GM21515 (cell line): Measurements from ENCODE around the gene ERGIC1.

Experiments
- ATAC-seq: cut with Tn5 transposase; IDR thresholded peaks from one replicate; pipeline ENCODE4 v1.9.1; 2021; ENCODE audit not compliant: unreplicated experiment

Gene ERGIC1

GRCh38 chr5:172897481-172898217 is 63.6 kb downstream of the ERGIC1 start:
- no peak for ATAC-seq

GRCh38 chr5:172898218-172898842 is 64.3 kb downstream of the ERGIC1 start:
- no peak for ATAC-seq

DNA sequence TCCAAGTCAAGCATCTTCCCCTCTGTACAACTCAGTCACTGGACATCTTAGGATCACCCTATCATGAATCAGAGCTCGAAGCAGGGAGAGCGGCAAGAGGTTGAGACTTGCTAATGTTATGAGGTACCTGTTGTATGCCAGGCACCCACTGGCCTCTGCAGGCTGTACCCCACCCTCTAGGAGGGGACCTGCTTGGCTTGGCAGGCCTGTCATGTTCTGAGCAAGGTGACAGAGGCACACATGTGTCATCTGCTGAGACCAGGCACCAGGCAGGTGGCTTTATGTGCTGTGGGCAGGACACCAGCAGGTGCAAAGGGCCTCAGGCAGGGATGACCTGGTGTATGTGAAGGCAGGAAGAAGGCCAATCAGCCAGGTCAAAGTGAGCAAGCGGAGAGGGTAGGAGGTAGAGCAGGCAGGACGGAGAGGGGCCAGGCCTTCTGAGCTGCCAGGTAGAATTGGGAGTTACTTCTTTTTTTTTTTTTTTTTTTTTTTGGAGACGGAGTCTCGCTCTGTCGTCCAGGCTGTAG is 64.9 kb downstream of the ERGIC1 start:
- ATAC-seq: no peak

DNA sequence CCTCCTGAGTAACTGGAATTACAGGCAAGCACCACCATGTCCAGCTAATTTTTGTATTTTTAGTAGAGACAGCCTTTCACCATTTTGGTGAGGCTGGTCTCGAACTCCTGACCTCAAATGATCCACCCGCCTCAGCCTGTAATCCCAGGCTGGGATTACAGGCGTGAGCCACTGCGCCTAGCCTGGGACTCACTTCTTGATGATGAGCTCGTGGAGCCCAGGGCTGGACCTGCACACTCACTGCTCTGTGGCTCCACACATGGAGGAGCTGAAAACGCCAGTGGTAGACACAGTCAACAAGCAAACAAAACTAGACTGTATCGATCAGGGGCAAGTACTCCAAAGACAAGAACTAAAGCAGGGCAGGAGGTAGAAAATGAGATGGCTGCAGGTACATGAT is 65.4 kb downstream of the ERGIC1 start:
- no peak for ATAC-seq

GRCh38 chr5:172901012-172901780 is 67.1 kb downstream of the ERGIC1 start:
- no peak for ATAC-seq

- ATAC-seq: no peak
Measured at GRCh38 chr5:172901788-172902496, 67.9 kb downstream of the ERGIC1 start.

DNA sequence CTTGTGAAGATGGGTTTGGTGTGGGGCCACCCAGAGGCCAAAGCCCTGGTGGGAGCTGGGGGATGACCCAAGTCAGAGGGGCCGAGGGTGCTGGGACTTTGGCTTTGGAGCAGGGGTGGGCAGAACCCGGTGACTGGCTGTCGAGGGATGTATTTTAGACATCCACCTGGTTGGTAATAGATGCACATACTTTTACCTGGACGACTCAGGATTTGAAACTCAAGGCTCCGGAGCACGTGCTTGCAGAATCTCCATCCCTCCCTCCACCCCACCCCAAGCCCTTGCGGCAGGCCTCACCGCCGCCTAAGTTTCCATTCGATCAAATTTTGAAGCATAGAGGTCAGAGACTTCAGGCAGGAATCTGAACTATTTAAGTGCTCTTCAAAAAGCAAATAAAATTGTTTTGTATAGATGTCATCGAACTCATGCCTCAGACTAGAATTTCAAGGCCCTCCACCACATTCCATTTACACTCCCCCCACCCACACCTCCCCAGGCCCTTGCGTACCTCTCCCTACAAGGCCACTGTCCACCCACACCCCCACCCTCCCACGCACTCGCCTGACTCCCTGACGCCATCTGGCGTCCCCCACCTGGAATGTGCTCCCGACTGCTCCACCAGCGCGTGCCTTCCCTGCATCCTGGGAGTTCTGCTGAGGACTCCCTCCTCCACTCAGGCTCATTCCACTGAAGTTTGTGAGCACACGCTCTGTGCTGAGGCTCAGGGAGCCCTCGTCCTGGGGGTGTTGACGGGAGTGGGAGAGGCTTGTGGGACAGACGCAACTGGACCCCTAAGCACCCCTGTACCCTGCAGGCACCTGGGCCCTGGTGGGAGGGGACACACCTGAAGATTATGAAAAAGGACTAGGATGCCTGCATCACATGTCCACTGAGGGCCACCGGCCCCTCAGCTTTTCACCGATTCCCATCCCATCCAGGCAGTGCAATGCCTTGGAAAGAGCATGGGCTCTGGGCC is 68.7 kb downstream of the ERGIC1 start:
- no peak for ATAC-seq

GRCh38 chr5:172903790-172904189 is 69.7 kb downstream of the ERGIC1 start:
- no peak for ATAC-seq

GRCh38 chr5:172904312-172904642 is 70.2 kb downstream of the ERGIC1 start:
- ATAC-seq: no peak

DNA sequence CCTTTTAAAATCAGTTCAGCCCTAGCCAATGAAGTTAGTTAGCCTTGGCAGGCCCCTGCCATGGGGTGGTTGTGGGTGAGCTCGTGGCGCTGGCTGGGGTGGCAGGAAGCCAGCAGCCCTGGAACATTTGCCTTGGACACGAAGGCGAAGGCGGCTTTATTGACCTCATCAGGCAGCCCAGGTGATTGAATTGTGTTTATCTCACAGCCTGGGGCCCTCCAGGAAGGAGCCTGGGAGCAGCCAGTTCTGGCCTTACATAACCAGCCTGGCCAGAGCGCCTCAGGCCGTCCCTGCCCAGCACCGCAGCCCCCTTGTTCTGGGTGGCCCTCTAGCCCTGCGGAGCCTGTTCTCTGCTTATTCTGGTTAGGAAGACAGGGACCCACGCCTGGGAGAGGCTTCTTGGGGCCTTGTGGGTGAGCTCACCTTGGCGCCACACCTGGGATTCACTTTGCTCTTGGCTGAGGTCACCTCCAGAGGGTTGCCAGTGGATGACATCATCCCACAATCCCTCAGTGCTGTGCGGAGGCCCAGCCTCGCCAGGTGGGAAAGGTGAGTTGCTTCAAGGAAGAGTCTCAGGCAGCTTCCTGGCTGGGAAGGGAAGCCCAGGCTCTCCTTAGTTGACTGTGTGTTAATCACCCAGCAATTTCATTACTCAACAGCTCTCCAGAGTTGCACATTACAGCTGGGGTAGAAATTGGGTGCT is 70.7 kb downstream of the ERGIC1 start:
- ATAC-seq: no peak

DNA sequence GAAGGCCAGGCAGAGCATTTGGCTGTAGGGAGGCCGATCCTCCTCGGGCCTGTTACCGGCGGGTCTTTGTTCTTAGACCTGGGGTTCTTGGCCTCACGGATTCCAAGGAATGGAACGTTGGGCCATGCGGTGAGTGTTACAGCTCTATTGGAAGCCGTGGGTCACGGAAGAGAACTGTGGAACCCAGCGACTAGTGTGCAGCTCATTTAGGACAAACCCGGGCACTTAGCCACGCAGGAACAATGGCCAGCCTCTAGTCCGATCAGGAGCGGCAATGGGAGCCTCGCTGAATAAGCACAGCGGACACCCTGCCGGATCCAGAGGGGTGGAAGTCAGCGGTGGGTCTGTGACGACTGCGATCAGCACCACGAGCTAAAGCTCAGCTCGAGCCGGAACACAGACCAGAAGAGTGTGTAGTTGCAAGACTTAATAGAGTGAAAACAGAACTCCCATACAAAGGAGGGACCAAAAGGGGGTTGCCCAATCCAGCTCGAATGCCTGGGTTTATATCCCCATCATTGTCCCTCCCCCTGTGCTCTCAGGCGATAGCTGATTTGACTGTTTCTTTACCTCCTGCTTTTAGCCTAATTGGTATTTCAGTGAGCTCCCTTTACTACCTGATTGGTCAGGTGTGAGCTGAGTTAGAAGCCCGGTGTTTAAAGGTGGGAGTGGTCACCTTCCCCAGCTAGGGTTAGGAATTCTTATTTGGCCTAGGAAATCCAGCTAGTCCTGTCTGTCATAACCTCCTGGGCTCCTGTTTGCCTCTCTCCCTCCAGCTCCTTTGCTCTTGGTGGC is 71.5 kb downstream of the ERGIC1 start:
- no peak for ATAC-seq

- no peak for ATAC-seq
Measured at GRCh38 chr5:172906436-172906835, 72.4 kb downstream of the ERGIC1 start.

- ATAC-seq: no peak
Measured at GRCh38 chr5:172906888-172907287, 72.8 kb downstream of the ERGIC1 start.

DNA sequence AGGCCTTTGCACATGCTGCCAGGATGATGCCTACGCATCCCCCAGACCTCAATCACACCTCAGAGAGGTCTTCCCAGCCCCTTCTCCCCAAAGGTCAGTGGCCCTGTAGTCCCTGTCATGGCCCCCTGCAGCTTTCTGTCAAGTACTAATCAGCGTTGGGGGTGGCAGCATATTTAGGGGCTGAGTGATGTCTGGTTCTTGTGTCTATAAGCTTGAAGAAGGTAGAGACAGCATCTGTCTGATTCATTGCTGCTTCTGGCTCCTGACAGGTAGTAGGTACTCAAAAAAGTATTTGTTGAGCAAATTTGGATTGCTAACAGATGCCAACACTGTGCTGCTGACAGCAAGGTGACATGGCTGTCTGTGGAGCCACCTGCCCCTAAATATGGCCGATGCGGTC is 73.6 kb downstream of the ERGIC1 start:
- no peak for ATAC-seq

- no peak for ATAC-seq
Measured at GRCh38 chr5:172908662-172909061, 74.6 kb downstream of the ERGIC1 start.

- no peak for ATAC-seq
Measured at GRCh38 chr5:172909931-172910502, 76.0 kb downstream of the ERGIC1 start.

DNA sequence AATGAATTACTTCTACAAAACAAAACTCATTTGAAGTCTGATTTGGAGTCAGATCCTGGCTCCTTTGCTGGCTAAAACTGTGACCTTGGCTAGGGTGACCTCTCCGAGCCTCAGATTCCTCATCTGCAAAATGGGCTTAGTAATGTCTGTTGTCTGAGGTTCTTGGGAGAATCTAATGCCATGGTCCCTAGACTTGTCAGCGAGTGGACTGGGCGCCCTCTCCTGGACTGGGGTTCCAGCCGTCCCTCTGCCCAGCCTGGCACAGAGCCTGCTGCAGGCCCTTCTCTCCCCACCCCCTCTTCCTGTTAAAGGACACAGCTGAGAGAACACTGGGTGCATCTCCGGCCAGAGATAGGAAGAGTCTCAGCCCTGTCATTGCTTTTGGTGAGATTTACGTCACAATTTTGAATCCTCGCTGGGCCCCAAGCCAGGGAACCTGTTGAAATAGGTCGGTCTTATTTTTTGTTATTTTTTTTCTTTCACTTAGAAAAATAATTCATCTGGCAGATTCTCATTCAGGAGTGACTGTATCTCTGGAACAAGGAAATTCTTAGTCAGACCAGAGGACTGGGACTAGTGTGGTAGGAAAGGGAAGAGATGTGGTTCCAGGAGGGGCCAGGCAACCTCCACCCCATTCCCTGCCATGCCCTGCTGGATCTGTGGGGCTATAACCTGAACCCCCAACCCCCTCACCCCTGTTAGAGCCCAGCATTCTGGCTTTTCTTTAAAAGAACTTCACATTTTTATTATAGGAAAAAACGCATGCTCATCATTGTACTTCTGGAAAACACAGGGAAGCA is 77.0 kb downstream of the ERGIC1 start:
- no peak for ATAC-seq

- ATAC-seq: no peak
Measured at GRCh38 chr5:172911628-172911880, 77.5 kb downstream of the ERGIC1 start.
